Measurements from ENCODE around the gene MICALL1.
"Not testable (repeated sequence)": the region's sequence is repeated elsewhere in the genome, so short reads cannot be mapped to it uniquely, and the experiment has no call there.

Gene MICALL1

DNA sequence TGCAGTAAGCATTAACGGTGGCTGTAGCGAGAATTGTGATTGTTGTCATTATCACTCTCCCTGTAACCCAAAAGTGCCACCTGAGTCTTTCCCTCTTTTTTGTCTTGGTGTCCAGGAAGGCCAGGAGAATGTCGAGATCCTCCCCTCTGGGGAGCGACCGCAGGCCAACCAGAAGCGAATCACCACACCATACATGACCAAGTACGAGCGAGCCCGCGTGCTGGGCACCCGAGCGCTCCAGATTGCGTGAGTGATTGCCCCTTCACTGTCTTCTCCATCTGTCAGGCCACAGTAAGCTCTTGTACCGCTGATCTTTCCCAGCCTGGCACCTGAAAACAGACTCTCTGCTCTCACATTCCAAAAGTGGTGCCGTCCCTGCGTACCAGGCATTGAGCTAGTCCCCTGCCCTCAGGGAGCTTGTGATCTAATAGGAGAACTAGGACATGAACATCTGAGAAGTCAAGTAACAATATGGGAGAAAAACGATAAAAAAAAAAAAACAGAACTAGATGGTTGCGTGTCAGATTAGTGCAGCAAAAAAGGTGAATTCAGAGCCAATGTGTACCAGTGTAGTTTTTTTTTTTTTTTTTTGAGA, 53.2 kb downstream of the MICALL1 start:
- no peak for DNase-seq

DNA sequence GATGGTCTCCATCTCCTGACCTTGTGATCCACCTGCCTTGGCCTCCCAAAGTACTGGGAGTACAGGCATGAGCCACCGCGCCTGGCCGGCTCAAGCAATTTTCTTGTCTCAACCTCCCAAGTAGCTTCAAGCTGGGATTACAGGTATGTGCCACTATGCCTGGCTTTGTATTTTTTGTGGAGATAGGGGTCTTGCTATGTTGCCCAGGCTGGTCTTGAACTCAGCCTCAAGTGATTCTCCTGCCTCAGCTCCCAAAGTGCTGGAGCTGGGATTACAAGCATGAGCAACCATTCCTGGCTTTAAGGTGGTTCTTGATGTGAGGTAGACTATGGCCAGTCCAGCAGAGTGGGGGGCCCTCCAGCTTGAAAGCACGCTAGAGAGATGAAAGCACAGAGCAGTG, 55.0 kb downstream of the MICALL1 start:
- DNase-seq = no peak

DNA sequence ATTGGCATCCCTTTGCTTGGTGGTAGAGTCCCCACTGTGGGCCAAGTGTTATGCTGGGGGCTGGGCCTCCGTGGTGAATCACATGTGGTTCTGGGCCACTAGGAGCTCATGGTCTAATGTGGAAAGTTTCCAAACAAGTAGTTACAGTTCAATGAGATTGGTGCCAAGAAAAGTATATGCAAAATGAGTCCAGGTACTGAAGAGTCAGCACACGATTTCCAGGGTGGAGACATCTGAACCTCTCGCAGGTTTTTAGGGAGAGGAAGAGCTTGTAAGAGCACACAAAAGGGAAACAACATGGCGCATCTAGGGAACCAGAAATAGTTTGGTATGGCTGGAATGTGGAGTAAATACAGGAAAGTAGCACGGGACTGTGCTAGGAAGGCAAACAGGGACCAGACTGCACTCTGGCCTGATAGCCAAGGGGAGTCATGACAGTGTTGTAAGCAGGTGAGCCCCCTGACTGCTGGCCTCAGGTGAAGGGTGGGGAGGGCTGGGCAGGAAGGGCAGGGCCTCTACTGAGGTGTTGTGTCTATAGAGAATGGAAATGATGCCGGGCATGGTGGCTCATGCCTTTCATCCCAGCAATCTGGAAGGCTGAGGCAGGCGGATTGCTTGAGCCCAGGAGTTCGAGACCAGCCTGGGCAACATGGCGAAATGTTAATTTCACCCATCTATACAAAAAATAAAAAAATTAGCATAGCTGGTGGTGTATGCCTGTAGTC, 60.0 kb downstream of the MICALL1 start:
- DNase-seq = no peak

- DNase-seq = no peak
Measured at GRCh38 chr22:37967147-37967546, 61.0 kb downstream of the MICALL1 start.

- DNase-seq = no peak
Measured at GRCh38 chr22:37967637-37968451, 61.7 kb downstream of the MICALL1 start.

DNA sequence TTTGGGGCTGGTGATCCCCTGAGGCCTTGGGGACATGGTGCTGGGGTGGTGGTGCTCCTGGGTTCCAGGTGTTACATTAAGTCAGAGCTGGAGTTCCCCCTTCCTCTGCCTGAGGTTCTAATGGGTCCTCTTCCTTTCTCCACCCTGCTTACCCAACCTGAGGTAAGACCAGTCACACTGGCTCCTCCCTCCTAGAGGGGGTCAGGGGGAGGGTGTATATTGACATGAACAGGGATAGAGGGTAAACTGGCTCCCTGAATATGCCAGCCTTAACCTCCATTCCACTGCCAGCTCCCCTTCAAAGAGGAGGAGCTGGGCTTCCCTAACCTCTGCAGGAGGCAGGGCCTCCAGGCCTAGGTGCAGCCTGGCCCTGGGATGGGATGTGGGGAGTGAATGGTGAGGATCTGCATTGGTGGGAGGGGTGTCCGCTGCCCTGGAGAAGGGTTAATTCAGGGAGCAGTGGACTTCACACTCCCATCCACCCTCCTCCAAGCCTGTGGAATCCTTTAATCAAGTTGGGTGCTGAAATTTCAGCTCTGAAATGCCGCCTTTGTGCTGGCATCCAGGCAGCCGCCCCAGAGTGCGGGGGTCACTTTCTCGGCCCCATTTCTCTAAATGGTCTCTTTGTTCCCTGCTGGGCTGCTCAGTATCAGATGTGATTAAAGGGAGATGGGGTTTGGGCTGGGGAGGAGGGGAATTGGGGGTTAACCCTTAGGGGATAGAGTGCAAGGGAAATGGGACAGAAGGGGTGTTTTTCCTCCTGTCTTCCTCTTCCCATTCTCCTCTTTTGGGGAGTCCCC, 62.6 kb downstream of the MICALL1 start:
- no peak for DNase-seq

DNA sequence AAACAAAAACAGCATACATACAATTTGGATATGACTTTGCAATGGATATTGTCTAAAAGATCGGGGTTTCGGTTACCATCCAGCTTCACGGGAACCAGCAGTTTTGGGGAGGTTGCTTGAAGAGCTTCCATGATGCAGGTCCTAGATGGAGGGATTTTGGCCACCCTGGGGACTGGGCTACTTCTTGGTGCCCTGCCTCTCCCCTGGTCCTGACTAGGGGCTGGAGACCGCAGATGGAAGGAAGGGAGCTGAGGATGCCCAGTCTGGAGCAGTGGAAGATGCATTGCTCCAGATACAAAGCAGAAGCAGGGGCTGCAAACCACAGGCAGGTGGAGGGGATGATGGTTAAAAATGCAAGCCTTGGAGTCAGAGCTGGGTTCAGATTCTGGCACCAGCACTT, 64.8 kb downstream of the MICALL1 start:
- DNase-seq = no peak

DNA sequence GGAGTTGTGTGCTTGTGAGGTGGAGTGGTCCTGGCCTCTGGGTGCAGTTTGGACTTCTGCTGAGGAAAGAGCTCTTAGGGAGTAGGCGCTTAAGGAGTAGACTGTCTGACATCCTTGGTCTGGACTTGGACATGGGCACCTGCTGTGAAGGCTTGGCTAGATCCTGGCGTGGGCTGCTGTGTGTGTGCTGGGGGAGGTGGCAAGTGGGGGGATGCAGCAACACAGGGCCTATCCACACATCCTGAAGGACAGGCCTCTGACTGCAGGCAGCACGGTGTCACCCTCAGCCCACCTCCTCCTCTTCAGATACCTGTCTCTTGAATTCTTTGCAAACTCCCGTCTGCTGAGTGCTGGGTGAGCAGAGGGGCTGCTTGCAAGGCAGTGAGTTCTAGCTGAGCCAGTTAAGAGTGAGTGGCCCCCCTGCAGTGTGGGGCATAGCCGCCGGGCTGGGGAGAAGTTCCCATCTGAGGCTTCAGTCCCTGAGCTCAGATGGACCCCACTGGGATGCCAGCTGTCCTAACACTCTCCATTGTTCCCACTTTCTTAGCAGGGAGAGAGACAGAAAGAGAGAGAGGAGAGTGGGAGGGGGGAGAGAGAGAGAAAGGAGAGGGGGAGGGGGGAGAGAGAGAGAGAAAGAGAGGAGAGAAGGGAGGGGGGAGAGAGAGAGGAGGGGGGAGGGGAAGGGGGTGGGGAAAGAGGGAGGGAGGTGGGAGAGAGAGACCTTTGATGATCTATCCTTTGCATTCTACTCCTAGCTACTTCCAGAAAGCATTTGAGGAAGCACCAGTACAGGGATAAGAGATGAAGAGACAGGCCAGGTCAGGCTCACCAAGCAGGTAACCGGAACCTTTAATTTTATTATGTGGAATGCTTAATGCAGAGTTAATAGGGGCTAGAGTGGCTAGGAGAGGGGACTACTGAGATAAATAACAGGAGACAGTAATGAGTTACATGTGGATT, 65.7 kb downstream of the MICALL1 start:
- DNase-seq = no peak

DNA sequence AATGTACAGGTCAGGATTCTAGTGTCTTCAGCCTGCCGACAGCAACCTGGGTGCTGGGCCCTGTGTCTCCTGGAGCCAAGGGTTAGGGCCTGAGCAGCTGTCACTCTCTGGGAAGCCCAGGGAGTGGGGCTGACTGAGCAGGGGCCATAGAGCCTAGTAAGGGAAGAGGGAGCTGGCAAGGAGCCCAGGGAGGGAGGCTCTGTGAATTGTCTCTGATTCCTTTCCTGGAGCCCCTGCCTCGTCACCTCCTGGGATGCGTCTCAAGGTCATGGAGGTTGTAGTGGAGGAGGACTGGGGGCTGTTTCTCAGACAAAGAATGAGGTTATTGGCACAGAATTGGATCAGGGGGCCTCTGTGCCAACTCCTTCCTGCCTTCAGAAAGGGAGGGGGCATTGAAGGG, 66.4 kb downstream of the MICALL1 start:
- DNase-seq = no peak

- no peak for DNase-seq
Measured at GRCh38 chr22:37973271-37974170, 67.4 kb downstream of the MICALL1 start.

GRCh38 chr22:37975153-37975552, 69.1 kb downstream of the MICALL1 start:
- DNase-seq = no peak

DNA sequence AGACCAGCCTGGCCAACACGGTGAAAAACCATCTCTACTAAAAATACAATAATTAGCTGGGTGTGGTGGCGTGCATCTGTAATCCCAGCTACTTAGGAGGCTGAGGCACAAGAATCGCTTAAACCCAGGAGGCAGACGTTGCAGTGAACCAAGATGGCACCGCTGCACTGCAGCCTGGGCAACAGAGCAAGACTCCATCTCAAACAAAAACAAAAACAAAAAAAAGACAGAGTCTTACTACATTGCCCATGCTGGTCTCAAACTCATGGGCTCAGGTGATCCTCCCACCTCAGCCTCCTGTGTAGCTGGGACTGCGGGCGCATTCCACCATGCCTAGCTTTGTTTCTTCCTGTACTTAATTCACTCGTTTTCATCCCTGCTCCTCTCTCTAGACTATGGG, 69.9 kb downstream of the MICALL1 start:
- not testable (repeated sequence) for DNase-seq

GRCh38 chr22:37976547-37976946, 70.5 kb downstream of the MICALL1 start:
- DNase-seq = no peak

DNA sequence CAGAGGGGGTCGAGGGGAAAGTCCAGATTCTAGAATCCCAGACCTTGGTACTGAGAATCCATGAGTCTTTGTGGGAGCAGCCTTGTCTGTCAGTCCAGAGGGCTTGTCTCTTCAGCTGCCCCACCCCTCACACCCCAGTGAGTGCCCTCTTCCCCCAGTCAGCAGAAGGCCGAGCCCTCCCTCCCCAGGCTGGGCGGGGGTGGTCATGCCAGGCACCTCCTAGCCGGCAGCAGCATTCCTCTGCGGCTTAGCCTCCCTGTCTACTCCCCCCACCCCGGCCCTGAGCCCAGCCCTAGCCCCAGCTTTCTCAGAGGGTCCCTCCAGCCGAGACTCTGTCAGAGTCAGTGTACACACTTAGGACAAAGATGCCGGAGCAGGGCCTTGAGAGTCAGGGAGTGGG, 73.7 kb downstream of the MICALL1 start:
- DNase-seq = no peak

GRCh38 chr22:37981282-37982011, 75.3 kb downstream of the MICALL1 start:
- DNase-seq = no peak

DNA sequence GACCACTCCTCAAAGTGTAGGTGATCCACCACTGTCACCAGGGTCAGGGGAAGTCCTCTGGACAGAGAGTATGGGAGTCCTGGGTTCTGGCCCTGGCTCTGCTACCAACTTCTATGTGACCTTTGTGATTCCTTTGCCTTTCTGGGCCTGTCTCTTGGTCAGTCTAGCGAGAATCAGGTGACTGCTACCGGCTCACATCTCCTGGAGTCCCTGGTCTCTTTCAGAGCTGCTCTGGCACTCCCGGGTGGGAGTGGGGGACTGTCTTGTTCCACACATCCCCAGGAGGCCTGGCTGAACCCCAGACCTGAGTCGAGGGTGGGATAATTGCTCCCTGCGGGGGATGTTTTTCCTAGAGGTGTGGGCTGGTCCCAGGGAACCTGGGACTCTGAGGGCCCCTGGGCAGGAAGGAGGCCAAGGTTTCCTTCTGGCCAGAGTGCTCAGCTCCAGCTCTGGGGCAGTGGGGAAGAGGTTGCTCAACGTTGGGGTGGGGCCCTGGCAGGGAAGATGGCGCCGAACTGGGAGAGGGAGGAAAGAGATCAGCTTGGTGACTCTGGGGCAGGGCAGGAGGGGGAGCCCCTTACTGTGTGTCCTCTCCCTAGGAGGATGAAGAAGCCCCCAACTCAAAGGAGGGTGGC, 76.2 kb downstream of the MICALL1 start:
- no peak for DNase-seq

- no peak for DNase-seq
Measured at GRCh38 chr22:37982938-37983859, 77.1 kb downstream of the MICALL1 start.
